GM11168 (cell line): ENCODE results near the gene LRRC57.

Experiments
- in situ Hi-C: fragments of 300-500 bp; cut with MboI; formaldehyde crosslinking; loops from one replicate; pipeline ENCODE4 v1.12.0; 2022; ENCODE audit warnings: low sequenced_read_pairs; ENCODE audit not compliant: unreplicated experiment

Gene LRRC57

GRCh38 chr15:42495361-42496212 lies 53.0 kb downstream of the LRRC57 start, which contains the start of gene SNAP23:
Gene SNAP23, plus strand, starts transcription at chr15:42495634. Its CDS starts 16,213 bp downstream, at chr15:42511847.
- in situ Hi-C loops = no loop called here

GRCh38 chr15:42494998-42495360 lies 53.6 kb downstream of the LRRC57 start:
- in situ Hi-C loops = no loop called here

GRCh38 chr15:42493679-42494078 lies 54.9 kb downstream of the LRRC57 start:
- in situ Hi-C loops = no loop called here

GRCh38 chr15:42491539-42492225 lies 56.9 kb downstream of the LRRC57 start:
- in situ Hi-C loops = no loop called here

- in situ Hi-C loops = no loop called here
Observed at GRCh38 chr15:42490671-42491538, 57.7 kb downstream of the LRRC57 start, which contains the start of gene ZNF106. Gene ZNF106, minus strand, starts transcription at chr15:42491141. Its CDS starts 18,852 bp downstream, at chr15:42472289.

GRCh38 chr15:42490291-42490670 lies 58.3 kb downstream of the LRRC57 start:
- in situ Hi-C loops = no loop called here
